Activated T-cell treated with anti-CD3 and anti-CD28 coated beads, Interleukin-2, amount 50 U/mL, for 24 hours (primary cell): ENCODE data around the gene FAM217A.

ENCODE experiments used
- DNase-seq: peaks from one replicate; pipeline ENCODE4 v3.0.0-alpha.2; 2020
- H3K27ac Mint-ChIP-seq: 2 replicates; pipeline ENCODE4 v1.8.0; 2020; ENCODE audit warnings: mild to moderate bottlenecking, mixed read lengths
- H3K27me3 Mint-ChIP-seq: 2 replicates; pipeline ENCODE4 v1.8.0; 2020; ENCODE audit warnings: mixed read lengths
- H3K36me3 Mint-ChIP-seq: 2 replicates; pipeline ENCODE4 v1.8.0; 2020; ENCODE audit warnings: low read depth, mixed read lengths
- H3K4me1 Mint-ChIP-seq: 2 replicates; pipeline ENCODE4 v1.8.0; 2020; ENCODE audit warnings: low read depth, mixed read lengths
- H3K4me3 Mint-ChIP-seq: 2 replicates; pipeline ENCODE4 v1.8.0; 2020; ENCODE audit warnings: mild to moderate bottlenecking, moderate library complexity, mixed read lengths
- H3K9me3 Mint-ChIP-seq: 2 replicates; pipeline ENCODE4 v1.8.0; 2020; ENCODE audit warnings: mixed read lengths

FAM217A gene

DNA sequence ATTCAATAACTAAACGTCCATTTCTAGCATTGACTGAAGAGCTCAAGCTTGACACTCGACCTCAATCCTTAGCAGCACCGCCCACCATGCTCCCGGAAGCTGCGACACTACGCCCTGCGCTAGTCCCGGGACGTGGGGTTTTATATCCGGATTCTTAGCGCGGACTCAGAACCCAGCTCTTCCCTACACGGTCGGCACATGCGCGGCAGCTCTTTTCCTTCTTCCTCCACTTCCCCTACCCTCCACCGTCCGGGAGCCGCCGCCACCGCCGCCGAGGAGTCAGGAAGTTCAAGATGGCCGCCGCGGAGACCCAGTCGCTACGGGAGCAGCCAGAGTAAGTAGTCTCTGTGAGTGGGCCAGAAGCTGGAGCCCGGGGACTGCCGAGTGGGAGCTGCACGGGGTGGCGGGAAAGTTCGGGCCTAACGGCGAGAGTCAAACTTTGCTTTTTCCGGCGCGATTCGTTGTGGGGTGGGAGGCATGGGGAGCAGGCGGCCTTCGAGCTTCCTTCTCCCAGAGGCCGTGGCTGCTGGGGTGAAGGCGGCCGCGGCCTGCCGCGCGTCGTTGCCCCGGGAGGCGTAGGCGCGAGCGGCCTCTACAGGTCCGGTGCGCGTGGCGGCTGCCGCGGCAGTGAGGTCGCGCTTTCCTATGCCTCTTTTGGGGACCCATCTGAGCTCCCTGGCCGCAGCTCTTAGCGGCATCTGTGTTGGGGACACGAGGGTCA lies 57.6 kb downstream of the FAM217A start:
- Mint-ChIP-seq H3K27me3 (no peaks in the 10 kb centered on the region), H3K27ac (peak overlapping the region; percentile 98), H3K9me3 (no peaks in the 10 kb centered on the region), H3K4me3 (peak overlapping the region; percentile 95), H3K36me3 (peaks cover 57% of the 10 kb centered on the region), H3K4me1 (peaks cover 59% of the 10 kb centered on the region)
- peak; percentile 91 for DNase-seq

DNA sequence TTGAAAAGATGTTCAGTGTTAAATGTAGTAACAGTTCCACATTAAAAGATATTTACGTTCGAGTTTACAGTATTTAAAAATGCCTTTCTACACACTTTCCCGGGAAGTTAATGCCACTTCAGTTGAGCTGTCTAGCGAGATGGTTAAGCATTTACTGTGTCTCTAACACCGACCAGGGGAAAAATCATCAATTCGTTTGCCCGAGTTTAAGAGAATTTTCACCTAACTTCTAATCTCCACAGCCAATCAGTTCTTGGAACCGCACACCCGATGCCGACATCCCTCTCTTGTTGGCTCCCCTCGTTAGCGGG lies 58.2 kb downstream of the FAM217A start:
- peaks cover 57% of the 10 kb centered on the region for H3K36me3 Mint-ChIP-seq
- H3K4me1 Mint-ChIP-seq: peaks cover 64% of the 10 kb centered on the region
- H3K27ac Mint-ChIP-seq: peak overlapping the region; percentile 98
- H3K27me3 Mint-ChIP-seq: no peaks in the 10 kb centered on the region
- H3K9me3 Mint-ChIP-seq: no peaks in the 10 kb centered on the region
- DNase-seq: no peak
- H3K4me3 Mint-ChIP-seq: peak overlapping the region; percentile 95

DNA sequence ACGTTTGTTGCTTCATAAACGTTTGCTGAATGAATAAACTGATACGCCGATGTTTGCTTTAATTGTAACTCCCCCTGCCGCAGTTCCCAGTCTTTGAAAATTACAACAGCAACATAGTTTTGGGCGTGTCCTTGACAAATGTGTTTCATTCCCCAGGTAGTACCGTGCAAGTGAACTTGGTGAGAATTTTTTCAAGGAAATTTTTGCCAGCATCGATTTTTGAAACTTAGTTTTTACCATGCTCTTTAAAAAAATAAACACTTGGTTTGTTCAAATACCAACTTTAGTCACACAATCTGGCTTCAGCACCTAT lies 60.1 kb downstream of the FAM217A start:
- H3K4me3 Mint-ChIP-seq: peak overlapping the region; percentile 87
- H3K36me3 Mint-ChIP-seq: peaks cover 47% of the 10 kb centered on the region
- H3K4me1 Mint-ChIP-seq: peaks cover 63% of the 10 kb centered on the region
- peak overlapping the region; percentile 97 for H3K27ac Mint-ChIP-seq
- no peaks in the 10 kb centered on the region for H3K9me3 Mint-ChIP-seq
- no peak for DNase-seq
- H3K27me3 Mint-ChIP-seq: no peaks in the 10 kb centered on the region
